GM19025 (cell line): ENCODE measurements around the gene ELOVL6.
A peak's percentile ranks its signal among the peaks of the same experiment; 100 is the strongest.
"Not testable (repeated sequence)": the region's sequence is repeated elsewhere in the genome, so short reads cannot be mapped to it uniquely, and the experiment has no call there.

ENCODE experiments used
- ATAC-seq: cut with Tn5 transposase; IDR thresholded peaks from one replicate; pipeline ENCODE4 v1.9.1; 2021; ENCODE audit warnings: mild to moderate bottlenecking, low read depth, moderate library complexity; ENCODE audit not compliant: unreplicated experiment

Gene ELOVL6

GRCh38 chr4:110042545-110043517 lies 155.6 kb downstream of the ELOVL6 start:
- no peak for ATAC-seq

- no peak for ATAC-seq
These were observed 156.7 kb downstream of the ELOVL6 start for GRCh38 chr4:110041735-110042134.

- ATAC-seq, result not testable (repeated sequence)
These were observed 159.3 kb downstream of the ELOVL6 start for GRCh38 chr4:110039164-110039563.

- ATAC-seq, result peak; percentile 73
These were observed 164.4 kb downstream of the ELOVL6 start for GRCh38 chr4:110034026-110034393.

- no peak for ATAC-seq
These were observed 164.9 kb downstream of the ELOVL6 start for GRCh38 chr4:110033355-110034025.

- no peak for ATAC-seq
These were observed 165.8 kb downstream of the ELOVL6 start for GRCh38 chr4:110032603-110033002.

- no peak for ATAC-seq
These were observed 172.7 kb downstream of the ELOVL6 start for GRCh38 chr4:110025718-110026117.

- no peak for ATAC-seq
These were observed 173.4 kb downstream of the ELOVL6 start for GRCh38 chr4:110025056-110025455.

GRCh38 chr4:110022457-110022856 lies 176.0 kb downstream of the ELOVL6 start:
- no peak for ATAC-seq

GRCh38 chr4:110020646-110021443 lies 177.6 kb downstream of the ELOVL6 start:
- ATAC-seq, result no peak

GRCh38 chr4:110020139-110020538 lies 178.3 kb downstream of the ELOVL6 start:
- ATAC-seq, result no peak

- no peak for ATAC-seq
These were observed 179.3 kb downstream of the ELOVL6 start for GRCh38 chr4:110019153-110019552.

- ATAC-seq, result no peak
These were observed 184.2 kb downstream of the ELOVL6 start for GRCh38 chr4:110014233-110014632.

GRCh38 chr4:110012917-110013316 lies 185.5 kb downstream of the ELOVL6 start:
- ATAC-seq, result no peak

GRCh38 chr4:110010797-110011196 lies 187.6 kb downstream of the ELOVL6 start:
- ATAC-seq, result no peak

- no peak for ATAC-seq
These were observed 188.9 kb downstream of the ELOVL6 start for GRCh38 chr4:110009550-110009949.

- no peak for ATAC-seq
These were observed 189.9 kb downstream of the ELOVL6 start for GRCh38 chr4:110008540-110008939.

- no peak for ATAC-seq
These were observed 191.2 kb downstream of the ELOVL6 start for GRCh38 chr4:110007217-110007616.

- peak; percentile 76 for ATAC-seq
These were observed 192.9 kb downstream of the ELOVL6 start for GRCh38 chr4:110005461-110006056.

- no peak for ATAC-seq
These were observed 193.9 kb downstream of the ELOVL6 start for GRCh38 chr4:110004556-110004955.
